ENCODE data around the gene INTS4.
"Not testable (repeated sequence)": the region's sequence is repeated elsewhere in the genome, so short reads cannot be mapped to it uniquely, and the experiment has no call there.

INTS4 gene

GRCh38 chr11:77943296-77943695 is 51.2 kb downstream of the INTS4 start:
- DNase-seq (ENCODE audit: low spot score), result not testable (repeated sequence)

- DNase-seq (ENCODE audit: low spot score), result not testable (repeated sequence)
Measured at GRCh38 chr11:77942465-77942864, 52.0 kb downstream of the INTS4 start.

- DNase-seq (ENCODE audit: low spot score), result not testable (repeated sequence)
Measured at GRCh38 chr11:77933596-77933995, 60.9 kb downstream of the INTS4 start.

- not testable (repeated sequence) for DNase-seq (ENCODE audit: low spot score)
Measured at GRCh38 chr11:77930334-77931208, 63.9 kb downstream of the INTS4 start.

GRCh38 chr11:77917713-77918112 is 76.8 kb downstream of the INTS4 start:
- not testable (repeated sequence) for DNase-seq (ENCODE audit: low spot score)

- DNase-seq (ENCODE audit: low spot score), result not testable (repeated sequence)
Measured at GRCh38 chr11:77914307-77914791, 80.1 kb downstream of the INTS4 start.

- not testable (repeated sequence) for DNase-seq (ENCODE audit: low spot score)
Measured at GRCh38 chr11:77913608-77914306, 80.7 kb downstream of the INTS4 start.

GRCh38 chr11:77910828-77911227 is 83.6 kb downstream of the INTS4 start:
- not testable (repeated sequence) for DNase-seq (ENCODE audit: low spot score)

GRCh38 chr11:77909277-77909676 is 85.2 kb downstream of the INTS4 start:
- no peak for DNase-seq (ENCODE audit: low spot score)

- no peak for DNase-seq (ENCODE audit: low spot score)
Measured at GRCh38 chr11:77908835-77909234, 85.6 kb downstream of the INTS4 start.

GRCh38 chr11:77894949-77895348 is 99.5 kb downstream of the INTS4 start:
- not testable (repeated sequence) for DNase-seq (ENCODE audit: low spot score)

- not testable (repeated sequence) for DNase-seq (ENCODE audit: low spot score)
Measured at GRCh38 chr11:77891703-77892102, 102.8 kb downstream of the INTS4 start.

- not testable (repeated sequence) for DNase-seq (ENCODE audit: low spot score)
Measured at GRCh38 chr11:77891256-77891655, 103.2 kb downstream of the INTS4 start.

GRCh38 chr11:77890619-77891056 is 103.8 kb downstream of the INTS4 start:
- DNase-seq (ENCODE audit: low spot score), result not testable (repeated sequence)

GRCh38 chr11:77890100-77890614 is 104.3 kb downstream of the INTS4 start:
- DNase-seq (ENCODE audit: low spot score), result not testable (repeated sequence)

- DNase-seq (ENCODE audit: low spot score), result not testable (repeated sequence)
Measured at GRCh38 chr11:77889045-77889444, 105.4 kb downstream of the INTS4 start.

- DNase-seq (ENCODE audit: low spot score), result no peak
Measured at GRCh38 chr11:77886401-77886800, 108.1 kb downstream of the INTS4 start.

GRCh38 chr11:77884829-77885190 is 109.7 kb downstream of the INTS4 start:
- no peak for DNase-seq (ENCODE audit: low spot score)

GRCh38 chr11:77884186-77884828 is 110.2 kb downstream of the INTS4 start:
- DNase-seq (ENCODE audit: low spot score), result no peak

GRCh38 chr11:77883775-77884174 is 110.7 kb downstream of the INTS4 start:
- no peak for DNase-seq (ENCODE audit: low spot score)

GRCh38 chr11:77882396-77882795 is 112.1 kb downstream of the INTS4 start:
- no peak for DNase-seq (ENCODE audit: low spot score)

GRCh38 chr11:77879218-77879617 is 115.2 kb downstream of the INTS4 start:
- DNase-seq (ENCODE audit: low spot score), result no peak
